Hepatocyte (in vitro differentiated cells): ENCODE results near the gene SFXN4. TPM values are rescaled to one million over a fixed set of nuclear protein-coding genes. Genes with fewer than 3 reads are reported as not detected.

Experiments
- DNase-seq: peaks from one replicate; pipeline ENCODE4 v3.0.0-alpha.2; 2016; ENCODE audit warnings: low spot score
- H2AFZ ChIP-seq: fragments of 200-600 bp; sonication (generic); 2 replicates; pipeline ENCODE4 v1.6.0; 2016; ENCODE audit warnings: antibody characterized with exemption, mild to moderate bottlenecking
- H3K27ac ChIP-seq: fragments of 200-600 bp; sonication (generic); 2 replicates; pipeline ENCODE4 v1.5.1; 2016; ENCODE audit warnings: mild to moderate bottlenecking
- H3K27me3 ChIP-seq: fragments of 200-600 bp; sonication (generic); 2 replicates; pipeline ENCODE4 v1.6.1; 2016
- H3K36me3 ChIP-seq: fragments of 200-600 bp; sonication (generic); replicated peaks from 2 replicates; pipeline ENCODE4 v1.5.1; 2016; ENCODE audit warnings: low read depth; ENCODE audit not compliant: insufficient read depth
- H3K4me1 ChIP-seq: fragments of 200-600 bp; sonication (generic); 2 replicates; pipeline ENCODE4 v1.5.1; 2016; ENCODE audit warnings: mild to moderate bottlenecking, moderate library complexity; ENCODE audit not compliant: insufficient read depth
- H3K4me2 ChIP-seq: fragments of 200-600 bp; sonication (generic); 2 replicates; pipeline ENCODE4 v1.6.0; 2016
- H3K4me3 ChIP-seq: fragments of 200-600 bp; sonication (generic); 2 replicates; pipeline ENCODE4 v1.5.1; 2016; ENCODE audit warnings: mild to moderate bottlenecking
- H3K79me2 ChIP-seq: fragments of 200-600 bp; sonication (generic); 2 replicates; pipeline ENCODE4 v1.6.0; 2017; ENCODE audit warnings: mild to moderate bottlenecking
- H3K9me2 ChIP-seq: fragments of 200-600 bp; sonication (generic); replicated peaks from 2 replicates; pipeline ENCODE4 v1.6.0; 2017; ENCODE audit warnings: mild to moderate bottlenecking; ENCODE audit not compliant: insufficient read depth
- H3K9me3 ChIP-seq: fragments of 200-600 bp; sonication (generic); 2 replicates; pipeline ENCODE4 v1.5.1; 2016; ENCODE audit warnings: low read depth, mild to moderate bottlenecking
- H4K20me1 ChIP-seq: fragments of 200-600 bp; sonication (generic); 2 replicates; pipeline ENCODE4 v1.6.0; 2016; ENCODE audit warnings: mild to moderate bottlenecking; ENCODE audit not compliant: insufficient read depth, poor library complexity, severe bottlenecking
- CTCF ChIP-seq: fragments of 200-600 bp; sonication (generic); IDR thresholded peaks from 2 replicates; pipeline ENCODE4 v1.5.1; 2016; ENCODE audit warnings: antibody characterized with exemption, mild to moderate bottlenecking; ENCODE audit not compliant: poor library complexity
- EZH2 ChIP-seq: fragments of 200-600 bp; sonication (generic); IDR thresholded peaks from 2 replicates; pipeline ENCODE4 v1.6.1; 2016; ENCODE audit warnings: antibody characterized with exemption, mild to moderate bottlenecking, borderline replicate concordance
- EZH2phosphoT487 ChIP-seq: fragments of 200-600 bp; sonication (generic); IDR thresholded peaks from one replicate; pipeline ENCODE4 v1.6.1; 2018; ENCODE audit warnings: antibody characterized with exemption, mild to moderate bottlenecking, low read depth, moderate library complexity; ENCODE audit not compliant: unreplicated experiment, severe bottlenecking
- WGBS: methylation state at CpG from one replicate; pipeline ENCODE4 v1.1.6; 2016; ENCODE audit warnings: low lambda C conversion rate; ENCODE audit errors: missing lambda C conversion rate; 5-methylcytosine and 5-hydroxymethylcytosine counted together
- polyA plus RNA-seq: library from polyadenylated mRNA; unstranded; fragments of >200 nt; fragmentation: Nextera tagmentation; extraction: Ambion mirVana; gene quantifications from 2 replicates; pipeline ENCODE4 v1.2.1, GENCODE V29; 2016
- total RNA-seq: library from RNA; depleted of rRNA; stranded (reverse); fragments of >200 nt; gene quantifications from 2 replicates; pipeline ENCODE4 v1.2.3, GENCODE V29; 2014

Gene SFXN4
- total and polyA plus RNA-seq, 2 experiments from 2014 or later: 27.2 to 41.5 TPM

- no peak overlapping the region for H3K4me2 ChIP-seq
- WGBS: 82% methylated on average over 8 of the region's 8 CpGs
- H3K27ac ChIP-seq: no peak overlapping the region
These were observed 1.5 kb upstream of the SFXN4 start for GRCh38 chr10:119167041-119167440.

GRCh38 chr10:119166564-119166963 lies 1.1 kb upstream of the SFXN4 start:
- TF ChIP-seq CTCF (no peak), EZH2 (no peak), EZH2phosphoT487 (no peak)
- H3K4me3 ChIP-seq: no peak overlapping the region
- 84% methylated on average over 8 of the region's 8 CpGs for WGBS
- H3K79me2 ChIP-seq: peaks cover 7% of the 10 kb centered on the region
- H3K27ac ChIP-seq: peak overlapping the region; percentile 92
- no peaks in the 10 kb centered on the region for H3K9me2 ChIP-seq
- DNase-seq: no peak
- H4K20me1 ChIP-seq: no peaks in the 10 kb centered on the region
- peak overlapping the region; percentile 98 for H3K4me2 ChIP-seq
- H2AFZ ChIP-seq: no peak overlapping the region
- no peaks in the 10 kb centered on the region for H3K36me3 ChIP-seq
- no peaks in the 10 kb centered on the region for H3K9me3 ChIP-seq
- H3K4me1 ChIP-seq: peaks cover 12% of the 10 kb centered on the region
- no peaks in the 10 kb centered on the region for H3K27me3 ChIP-seq

More at GRCh38 chr10:119167041-119167440, 1.5 kb upstream of the SFXN4 start:
- no peak overlapping the region for H3K4me3 ChIP-seq
- H4K20me1 ChIP-seq: no peaks in the 10 kb centered on the region
- H3K9me3 ChIP-seq: no peaks in the 10 kb centered on the region
- no peak overlapping the region for H2AFZ ChIP-seq
- no peaks in the 10 kb centered on the region for H3K36me3 ChIP-seq
- no peaks in the 10 kb centered on the region for H3K27me3 ChIP-seq
- H3K79me2 ChIP-seq: peaks cover 10% of the 10 kb centered on the region
- H3K4me1 ChIP-seq: peaks cover 12% of the 10 kb centered on the region
- DNase-seq: no peak
- no peak for TF ChIP-seq EZH2
- TF ChIP-seq EZH2phosphoT487: no peak
- TF ChIP-seq CTCF: no peak
- no peaks in the 10 kb centered on the region for H3K9me2 ChIP-seq

- Histone ChIP-seq H3K9me3 (no peaks in the 10 kb centered on the region), H2AFZ (peak overlapping the region; percentile 99), H3K9me2 (no peaks in the 10 kb centered on the region), H3K4me2 (peak overlapping the region; percentile 98), H3K4me3 (peak overlapping the region; percentile 100), H3K36me3 (no peaks in the 10 kb centered on the region), H3K27me3 (no peaks in the 10 kb centered on the region), H3K79me2 (peaks cover 4% of the 10 kb centered on the region), H3K4me1 (peaks cover 12% of the 10 kb centered on the region), H3K27ac (peak overlapping the region; percentile 92), H4K20me1 (no peaks in the 10 kb centered on the region)
- no peak for TF ChIP-seq EZH2phosphoT487
- no peak for TF ChIP-seq CTCF
- TF ChIP-seq EZH2: no peak
- 74% methylated on average over 7 of the region's 7 CpGs for WGBS
- no peak for DNase-seq
These were observed 595 bp upstream of the SFXN4 start for GRCh38 chr10:119166118-119166500.
